Endothelial cell of umbilical vein (primary cell): ENCODE data around the gene TRAPPC3L. TPM values are rescaled to one million over a fixed set of nuclear protein-coding genes. Genes with fewer than 3 reads are reported as not detected.

ENCODE experiments used
- BruUV-seq: library from RNA; stranded (reverse); fragments of 400-500 nt; replicated peaks from 2 replicates; lab custom pipeline; 2021; lab: Mats Ljungman, UMichigan
- CTCF ChIA-PET: fragments of 300-600, 350-600 bp; sonication (Branson Sonifier 250); formaldehyde crosslinking; loops from one replicate; lab custom pipeline; 2021; ENCODE audit warnings: antibody characterized with exemption, inconsistent platforms; lab: Charles Lee
- POLR2A ChIA-PET: fragments of 300-600, 350-600 bp; sonication (Branson Sonifier 250); formaldehyde crosslinking; loops from one replicate; lab custom pipeline; 2021; ENCODE audit warnings: antibody characterized with exemption, inconsistent platforms; lab: Charles Lee
- DNase-seq: peaks from one replicate; pipeline ENCODE4 v3.0.0-alpha.2; 2011; ENCODE audit warnings: low read depth, low spot score
- FAIRE-seq: peaks from 2 replicates; lab custom pipeline; 2011; peaks lifted over from hg19 to GRCh38; lab: Jason Lieb, UNC
- H2AFZ ChIP-seq: 2 replicates; pipeline ENCODE4 v1.6.0; 2012; ENCODE audit warnings: low read depth, low read length, control low read depth, inconsistent platforms
- H3K27ac ChIP-seq: 2 replicates; pipeline ENCODE4 v1.5.1; 2011; ENCODE audit warnings: low read depth, mild to moderate bottlenecking, control low read depth, low read length, moderate library complexity; ENCODE audit not compliant: insufficient read depth
- H3K27me3 ChIP-seq, 2 experiments: 2 replicates each; pipeline versions ENCODE4 v1.6.0 to v1.6.1; 2011; ENCODE audit warnings: low read length in 2 of 2, mixed read lengths in 1 of 2; ENCODE audit not compliant: control insufficient read depth in 2 of 2, insufficient read depth in 2 of 2
- H3K36me3 ChIP-seq, 2 experiments: 2 replicates in 1 of 2; 3 replicates in 1 of 2; pipeline ENCODE4 v1.5.1; 2011; ENCODE audit warnings: low read length in 2 of 2, mild to moderate bottlenecking in 1 of 2, moderate library complexity in 1 of 2; ENCODE audit not compliant: control insufficient read depth in 2 of 2, insufficient read depth in 2 of 2; ENCODE audit errors: extremely low read depth in 1 of 2
- H3K4me1 ChIP-seq: 3 replicates; pipeline ENCODE4 v1.5.1; 2011; ENCODE audit warnings: mild to moderate bottlenecking, low read length; ENCODE audit not compliant: control insufficient read depth, insufficient read depth; ENCODE audit errors: extremely low read depth
- H3K4me2 ChIP-seq: 2 replicates; pipeline ENCODE4 v1.6.1; 2011; ENCODE audit warnings: low read length, control low read depth, mixed read lengths; ENCODE audit not compliant: insufficient read depth
- H3K4me3 ChIP-seq, 3 experiments: fragments of 200-600 bp in 1 of 3; sonication (generic), shearing (Covaris generic) in 1 of 3; replicated peaks in 1 of 3; 2 replicates each; pipeline ENCODE4 v1.5.1; 2011 to 2016; ENCODE audit warnings: control low read depth in 3 of 3, low read length in 3 of 3, mild to moderate bottlenecking in 2 of 3, inconsistent platforms in 1 of 3, low read depth in 1 of 3, moderate library complexity in 1 of 3; ENCODE audit not compliant: insufficient read depth in 1 of 3
- H3K79me2 ChIP-seq: 2 replicates; pipeline ENCODE4 v1.6.0; 2012; ENCODE audit warnings: low read length, inconsistent platforms; ENCODE audit not compliant: control insufficient read depth, insufficient read depth
- H3K9ac ChIP-seq: replicated peaks from 2 replicates; pipeline ENCODE3; 2011; ENCODE audit warnings: low read length, control low read depth; ENCODE audit not compliant: insufficient read depth; ENCODE audit errors: extremely low read depth
- H3K9me1 ChIP-seq: replicated peaks from 3 replicates; pipeline ENCODE4 v1.6.0; 2011; ENCODE audit warnings: mild to moderate bottlenecking, low read length; ENCODE audit not compliant: control insufficient read depth, insufficient read depth; ENCODE audit errors: extremely low read depth
- H3K9me3 ChIP-seq: replicated peaks from 2 replicates; pipeline ENCODE4 v1.5.1; 2012; ENCODE audit warnings: low read length, inconsistent platforms; ENCODE audit not compliant: control insufficient read depth, insufficient read depth
- H4K20me1 ChIP-seq: replicated peaks from 2 replicates; pipeline ENCODE3; 2011; ENCODE audit warnings: mild to moderate bottlenecking, low read length; ENCODE audit not compliant: control insufficient read depth, insufficient read depth; ENCODE audit errors: extremely low read depth
- CTCF ChIP-seq, 2 donors: IDR thresholded peaks; 1 replicate in 1 of 2; 2 replicates in 1 of 2; pipeline ENCODE4 v1.5.1; 2011; ENCODE audit warnings: low read length in 2 of 2, mild to moderate bottlenecking in 2 of 2, moderate library complexity in 2 of 2, control low read depth in 1 of 2, inconsistent platforms in 1 of 2, low read depth in 1 of 2; ENCODE audit not compliant: insufficient read depth in 1 of 2; ENCODE audit errors: extremely low read depth in 1 of 2
- EZH2 ChIP-seq: IDR thresholded peaks from 2 replicates; pipeline ENCODE4 v1.6.1; 2012; ENCODE audit warnings: borderline replicate concordance, low read depth, mild to moderate bottlenecking, moderate library complexity, low read length, inconsistent platforms; ENCODE audit not compliant: severe bottlenecking
- FOS ChIP-seq: IDR thresholded peaks from 2 replicates; pipeline ENCODE4 v1.6.1; 2011; ENCODE audit warnings: mild to moderate bottlenecking, low read length, moderate library complexity, borderline replicate concordance; ENCODE audit not compliant: insufficient read depth
- GATA2 ChIP-seq: IDR thresholded peaks from 2 replicates; pipeline ENCODE4 v1.7.0; 2011; ENCODE audit warnings: low read depth, mild to moderate bottlenecking, moderate library complexity, mixed read lengths, low read length; ENCODE audit not compliant: insufficient read length, insufficient read depth
- JUN ChIP-seq: IDR thresholded peaks from 2 replicates; pipeline ENCODE4 v1.6.1; 2011; ENCODE audit warnings: borderline replicate concordance, low read depth; ENCODE audit not compliant: insufficient read length, insufficient read depth
- MAX ChIP-seq: IDR thresholded peaks from 2 replicates; pipeline ENCODE4 v1.6.1; 2011; ENCODE audit not compliant: insufficient read depth, insufficient read length
- MYC ChIP-seq: IDR thresholded peaks from one replicate; pipeline ENCODE4 v1.6.1; 2011; ENCODE audit warnings: mild to moderate bottlenecking, low read depth, low read length
- POLR2A ChIP-seq: IDR thresholded peaks from 2 replicates; pipeline ENCODE4 v1.6.1; 2012; ENCODE audit warnings: low read depth, mild to moderate bottlenecking, control low read depth, low read length
- POLR2AphosphoS5 ChIP-seq: IDR thresholded peaks from 2 replicates; pipeline ENCODE4 v1.6.1; 2012; ENCODE audit warnings: low read depth, mild to moderate bottlenecking, control low read depth, low read length, moderate library complexity; ENCODE audit not compliant: insufficient read depth
- dilution Hi-C: fragments of 300-500 bp; cut with MboI; formaldehyde crosslinking; loops from one replicate; pipeline ENCODE4 v1.15.0; 2019; ENCODE audit warnings: low sequenced_read_pairs; ENCODE audit not compliant: extremely low pct_ligation_motif_present
- intact Hi-C: fragments of 100-400 bp; cut with micrococcal nuclease; formaldehyde crosslinking; loops from one replicate; pipeline ENCODE4 v1.10.0; 2022
- polyA plus RNA-seq, 4 experiments: library from polyadenylated mRNA; depleted of rRNA in 3 of 4; stranded (reverse) in 3 of 4; unstranded in 1 of 4; fragments of >200 nt; gene quantifications; 2 replicates each; pipeline versions ENCODE4 v1.2.1 to v1.2.3, GENCODE V29; 2011 to 2012; ENCODE audit warnings: missing spikeins in 1 of 4
- total RNA-seq: library from RNA; stranded (reverse); gene quantifications from 2 replicates; pipeline ENCODE4 v1.2.3, GENCODE V29; 2021

TRAPPC3L gene
- total and polyA plus RNA-seq, 2 donors (not counting 3 experiments of a cell fraction or from before 2014, with no cell fraction given): 0.38 TPM; not detected in 1

GRCh38 chr6:116447052-116447451 is 98.4 kb downstream of the TRAPPC3L start:
- no peaks in the 10 kb centered on the region for H3K79me2 ChIP-seq
- CTCF ChIA-PET: interaction anchor here (0.9 to 4.4 kb wide), 6 partner anchors 13 to 229 kb away, joined by 3 to 36 read pairs (median 6); partner anchors contain the start of gene CALHM5
- no peaks in the 10 kb centered on the region for H3K9me3 ChIP-seq
- H3K27ac ChIP-seq: no peak overlapping the region
- no peak overlapping the region for H3K9ac ChIP-seq
- POLR2A ChIA-PET: no interaction called here
- TF ChIP-seq MYC (no peak), GATA2 (no peak)
- DNase-seq: peak; percentile 59
- FAIRE-seq: no peak
- BruUV-seq: no TSS peak
- H3K36me3 ChIP-seq: no peaks in the 10 kb centered on the region
- no peak overlapping the region for H3K4me3 ChIP-seq
- H3K4me1 ChIP-seq: peaks cover 3% of the 10 kb centered on the region
- dilution Hi-C loops (no loop called here), intact Hi-C loops (no loop called here)
- H3K27me3 ChIP-seq: no peaks in the 10 kb centered on the region
- no peaks in the 10 kb centered on the region for H3K9me1 ChIP-seq
- no peaks in the 10 kb centered on the region for H4K20me1 ChIP-seq
- no peak overlapping the region for H2AFZ ChIP-seq
- no peak overlapping the region for H3K4me2 ChIP-seq

GRCh38 chr6:116446399-116446798 is 99.1 kb downstream of the TRAPPC3L start:
- POLR2A ChIA-PET: no interaction called here
- Histone ChIP-seq H3K36me3 (no peaks in the 10 kb centered on the region), H3K9me3 (no peaks in the 10 kb centered on the region), H3K4me2 (no peak overlapping the region), H3K27me3 (no peaks in the 10 kb centered on the region), H3K9ac (no peak overlapping the region), H3K27ac (no peak overlapping the region), H3K9me1 (no peaks in the 10 kb centered on the region), H4K20me1 (no peaks in the 10 kb centered on the region), H3K4me1 (peaks cover 3% of the 10 kb centered on the region), H3K79me2 (no peaks in the 10 kb centered on the region), H3K4me3 (no peak overlapping the region), H2AFZ (no peak overlapping the region)
- intact Hi-C loops: no loop called here
- dilution Hi-C loops: no loop called here
- no peak for FAIRE-seq
- no peak for DNase-seq
- TF ChIP-seq POLR2A (no peak), MAX (no peak), MYC (no peak), CTCF (IDR thresholded peaks at IDR 0.05; ENCODE audit: extremely low read depth in 1 of 2, insufficient read depth in 1 of 2, low read depth in 1 of 2, low read length in 2 of 2) (no peak), EZH2 (no peak), GATA2 (no peak), POLR2AphosphoS5 (no peak), JUN (no peak), FOS (no peak)
- no TSS peak for BruUV-seq
- CTCF ChIA-PET: interaction anchor here (0.7 to 4.4 kb wide), 7 partner anchors 12 to 228 kb away, joined by 3 to 36 read pairs (median 4); partner anchors contain the start of gene CALHM5
